Activated naive CD4-positive, alpha-beta T cell treated with Interleukin-2 at 50 U/mL for 16 hours (primary cell): ENCODE results near the gene HYAL1.
"Not testable (repeated sequence)": the region's sequence is repeated elsewhere in the genome, so short reads cannot be mapped to it uniquely, and the experiment has no call there.

Experiments used
- DNase-seq: peaks from one replicate; pipeline ENCODE4 v3.0.0-alpha.2; 2020

The HYAL1 gene

GRCh38 chr3:50292159-50293078, 11.0 kb downstream of the HYAL1 start, which contains the start of gene IFRD2:
IFRD2 (minus strand) TSS chr3:50292429; CDS start chr3:50292274, 155 bp downstream.
- peak; percentile 96 for DNase-seq

- no peak for DNase-seq
These were observed 13.2 kb downstream of the HYAL1 start for GRCh38 chr3:50290161-50290641.

- DNase-seq = no peak
These were observed 14.2 kb downstream of the HYAL1 start for GRCh38 chr3:50289130-50289529.

GRCh38 chr3:50288387-50289007, 14.9 kb downstream of the HYAL1 start:
- DNase-seq = no peak

GRCh38 chr3:50287262-50287661, 16.1 kb downstream of the HYAL1 start:
- no peak for DNase-seq

- DNase-seq = no peak
These were observed 16.8 kb downstream of the HYAL1 start for GRCh38 chr3:50286322-50287227.

- DNase-seq = not testable (repeated sequence)
These were observed 19.3 kb downstream of the HYAL1 start for GRCh38 chr3:50284121-50284520.

- DNase-seq = no peak
These were observed 23.9 kb downstream of the HYAL1 start for GRCh38 chr3:50279255-50280016.

- DNase-seq = no peak
These were observed 24.5 kb downstream of the HYAL1 start, which contains the start of gene LSMEM2 for GRCh38 chr3:50278880-50279224. LSMEM2 (plus strand) TSS chr3:50279087; CDS start chr3:50279114, 27 bp downstream.

GRCh38 chr3:50278123-50278879, 25.1 kb downstream of the HYAL1 start:
- DNase-seq = no peak

GRCh38 chr3:50276762-50277101, 26.6 kb downstream of the HYAL1 start:
- DNase-seq = no peak

GRCh38 chr3:50275996-50276761, 27.2 kb downstream of the HYAL1 start:
- DNase-seq = no peak

- DNase-seq = no peak
These were observed 28.0 kb downstream of the HYAL1 start for GRCh38 chr3:50275141-50275995.

- peak; percentile 77 for DNase-seq
These were observed 28.8 kb downstream of the HYAL1 start for GRCh38 chr3:50274371-50275104.

- DNase-seq = no peak
These were observed 29.7 kb downstream of the HYAL1 start for GRCh38 chr3:50273689-50274065.

- peak; percentile 91 for DNase-seq
These were observed 30.3 kb downstream of the HYAL1 start for GRCh38 chr3:50272911-50273688.

- not testable (repeated sequence) for DNase-seq
These were observed 30.9 kb downstream of the HYAL1 start for GRCh38 chr3:50272538-50272910.

- DNase-seq = no peak
These were observed 31.9 kb downstream of the HYAL1 start for GRCh38 chr3:50271314-50271936.
